Measurements from ENCODE around the gene CTIF. TPM values are rescaled to one million over a fixed set of nuclear protein-coding genes. Genes with fewer than 3 reads are reported as not detected.

The CTIF gene
- total RNA-seq, 6 donors from 2014 or later: 32.1 to 62.4 (median 47.8) TPM

DNA sequence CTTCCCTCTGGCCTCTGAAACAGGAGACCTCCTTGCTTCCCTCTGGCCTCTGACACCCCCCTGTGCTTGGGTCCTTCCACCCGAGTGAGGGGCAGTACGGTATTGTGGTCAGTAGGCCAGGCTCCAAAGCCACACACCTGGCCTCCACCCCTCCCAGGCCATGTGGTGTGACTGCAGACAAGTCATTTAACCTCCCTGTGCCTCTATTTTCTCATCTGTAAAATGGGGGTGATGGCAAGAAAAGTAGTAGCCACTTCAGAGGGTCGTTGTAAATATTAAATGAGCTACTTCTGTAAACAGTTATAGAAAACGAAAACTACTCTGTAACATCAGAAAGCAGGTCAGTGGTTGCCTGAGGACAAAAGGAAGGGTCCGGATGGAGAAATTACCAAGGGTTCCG, 337.8 kb downstream of the CTIF start:
- 94% methylated on average over 6 of the region's 6 CpGs for WGBS, 2 donors
- DNase-seq (no peak), ATAC-seq (ENCODE audit: low FRiP score in 2 of 2) (no peak)
- no peaks in the 10 kb centered on the region for H3K36me3 ChIP-seq
- no peak overlapping the region for H3K27ac ChIP-seq
- peaks cover 6 to 24% (median 7%) of the 10 kb centered on the region in 4 donors for H3K4me1 ChIP-seq
- TF ChIP-seq EP300 (IDR thresholded peaks at IDR 0.05) (no peak), POLR2AphosphoS5 (IDR thresholded peaks at IDR 0.05) (no peak), POLR2A (IDR thresholded peaks at IDR 0.05) (no peak)
- TF ChIP-seq, protein P1, sequence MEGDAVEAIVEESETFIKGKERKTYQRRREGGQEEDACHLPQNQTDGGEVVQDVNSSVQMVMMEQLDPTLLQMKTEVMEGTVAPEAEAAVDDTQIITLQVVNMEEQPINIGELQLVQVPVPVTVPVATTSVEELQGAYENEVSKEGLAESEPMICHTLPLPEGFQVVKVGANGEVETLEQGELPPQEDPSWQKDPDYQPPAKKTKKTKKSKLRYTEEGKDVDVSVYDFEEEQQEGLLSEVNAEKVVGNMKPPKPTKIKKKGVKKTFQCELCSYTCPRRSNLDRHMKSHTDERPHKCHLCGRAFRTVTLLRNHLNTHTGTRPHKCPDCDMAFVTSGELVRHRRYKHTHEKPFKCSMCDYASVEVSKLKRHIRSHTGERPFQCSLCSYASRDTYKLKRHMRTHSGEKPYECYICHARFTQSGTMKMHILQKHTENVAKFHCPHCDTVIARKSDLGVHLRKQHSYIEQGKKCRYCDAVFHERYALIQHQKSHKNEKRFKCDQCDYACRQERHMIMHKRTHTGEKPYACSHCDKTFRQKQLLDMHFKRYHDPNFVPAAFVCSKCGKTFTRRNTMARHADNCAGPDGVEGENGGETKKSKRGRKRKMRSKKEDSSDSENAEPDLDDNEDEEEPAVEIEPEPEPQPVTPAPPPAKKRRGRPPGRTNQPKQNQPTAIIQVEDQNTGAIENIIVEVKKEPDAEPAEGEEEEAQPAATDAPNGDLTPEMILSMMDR (IDR thresholded peaks at IDR 0.05): no peak
- no peaks in the 10 kb centered on the region for H3K9me3 ChIP-seq
- no peak overlapping the region for H3K4me3 ChIP-seq
- H3K27me3 ChIP-seq: no peaks in the 10 kb centered on the region

GRCh38 chr18:48877941-48878340, 339.1 kb downstream of the CTIF start:
- H3K9me3 ChIP-seq: no peaks in the 10 kb centered on the region
- H3K36me3 ChIP-seq: no peaks in the 10 kb centered on the region
- no peak overlapping the region for H3K27ac ChIP-seq
- H3K4me3 ChIP-seq: no peak overlapping the region
- no peak for ATAC-seq (ENCODE audit: low FRiP score in 2 of 2)
- WGBS, 2 donors: 95 to 96% methylated on average over 3 of the region's 3 CpGs
- no peak for DNase-seq
- no peaks in the 10 kb centered on the region for H3K27me3 ChIP-seq
- TF ChIP-seq EP300 (IDR thresholded peaks at IDR 0.05): no peak
- TF ChIP-seq, protein P1 (IDR thresholded peaks at IDR 0.05): no peak
- TF ChIP-seq POLR2A (IDR thresholded peaks at IDR 0.05): no peak
- TF ChIP-seq POLR2AphosphoS5 (IDR thresholded peaks at IDR 0.05): no peak
- peaks cover 6 to 20% (median 7%) of the 10 kb centered on the region in 4 donors for H3K4me1 ChIP-seq

- Histone ChIP-seq H3K4me3 (peak overlapping the region in 3 of 4 donors; percentile 18 to 29 (median 26)), H3K27ac (peak overlapping the region in 1 of 4 donors; percentile 20), H3K36me3 (no peaks in the 10 kb centered on the region), H3K4me1 (peaks cover under 1 to 14% (median 7%) of the 10 kb centered on the region in 4 donors), H3K27me3 (no peaks in the 10 kb centered on the region), H3K9me3 (no peaks in the 10 kb centered on the region)
- DNase-seq (no peak), ATAC-seq (ENCODE audit: low FRiP score in 2 of 2) (peak in 1 of 2 donors; percentile 69)
- TF ChIP-seq POLR2A (IDR thresholded peaks at IDR 0.05): peak in 1 of 4 donors; percentile 13
- TF ChIP-seq EP300 (IDR thresholded peaks at IDR 0.05): no peak
- TF ChIP-seq POLR2AphosphoS5 (IDR thresholded peaks at IDR 0.05): peak in 1 of 2 donors; percentile 8
- TF ChIP-seq, protein P1 (IDR thresholded peaks at IDR 0.05): no peak
- WGBS, 2 donors: 46 to 50% methylated on average over 12 of the region's 12 CpGs
Measured at GRCh38 chr18:48878471-48878870, 339.6 kb downstream of the CTIF start.

- TF ChIP-seq EP300 (IDR thresholded peaks at IDR 0.05) (no peak), POLR2A (IDR thresholded peaks at IDR 0.05) (no peak)
- TF ChIP-seq, protein P1 (IDR thresholded peaks at IDR 0.05): no peak
- Histone ChIP-seq H3K36me3 (no peaks in the 10 kb centered on the region), H3K9me3 (no peaks in the 10 kb centered on the region), H3K27me3 (no peaks in the 10 kb centered on the region), H3K4me3 (peak overlapping the region in 3 of 4 donors; percentile 18 to 29 (median 26)), H3K4me1 (peaks cover 0 to 13% (median 7%) of the 10 kb centered on the region in 4 donors), H3K27ac (peak overlapping the region in 2 of 4 donors; percentile 6 to 20)
- peak; percentile 68 to 89 for DNase-seq
- 51 to 62% methylated on average over 8 to 11 of the region's 15 CpGs for WGBS, 2 donors
- ATAC-seq (ENCODE audit: low FRiP score in 2 of 2): peak; percentile 31 to 66
Measured at GRCh38 chr18:48879008-48879431, 340.2 kb downstream of the CTIF start.

DNA sequence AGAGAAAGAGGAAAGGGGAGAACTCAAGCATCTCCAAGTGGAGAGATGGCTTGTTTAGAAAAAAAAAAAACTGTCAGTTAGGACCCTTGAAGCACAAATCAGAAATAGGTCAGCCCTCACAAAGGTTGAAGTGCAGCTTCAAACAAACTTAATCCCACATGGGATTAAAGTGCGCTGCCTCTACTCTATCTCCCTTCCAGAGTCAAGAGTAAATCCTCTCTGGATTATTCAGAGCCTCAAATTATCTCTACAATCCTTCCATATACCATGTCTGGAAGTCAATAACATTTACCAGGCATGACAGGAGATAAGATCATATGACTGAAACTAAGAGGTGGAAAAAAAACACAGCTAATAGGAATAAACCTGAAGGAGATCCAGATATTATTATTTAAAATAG, 342.1 kb downstream of the CTIF start:
- Histone ChIP-seq H3K27ac (no peak overlapping the region), H3K27me3 (no peaks in the 10 kb centered on the region), H3K36me3 (no peaks in the 10 kb centered on the region), H3K4me3 (no peak overlapping the region), H3K9me3 (no peaks in the 10 kb centered on the region), H3K4me1 (peaks cover 0 to 13% (median 7%) of the 10 kb centered on the region in 4 donors)
- ATAC-seq (ENCODE audit: low FRiP score in 2 of 2): no peak
- TF ChIP-seq, protein P1 (IDR thresholded peaks at IDR 0.05): no peak
- TF ChIP-seq POLR2AphosphoS5 (IDR thresholded peaks at IDR 0.05) (no peak), EP300 (IDR thresholded peaks at IDR 0.05) (no peak), POLR2A (IDR thresholded peaks at IDR 0.05) (no peak)
- no peak for DNase-seq
- 94 to 97% methylated on average over 1 of the region's 1 CpG for WGBS, 2 donors
